GM12891 (cell line): ENCODE measurements around the gene DSEL.

Experiments used
- POLR2A ChIP-seq: IDR thresholded peaks from 2 replicates; pipeline ENCODE4 v1.6.1; 2011; ENCODE audit warnings: low read depth, low read length, control low read depth
- POLR2AphosphoS5 ChIP-seq: IDR thresholded peaks from 2 replicates; pipeline ENCODE4 v1.6.1; 2011; ENCODE audit warnings: low read depth, low read length, control low read depth
- TAF1 ChIP-seq: IDR thresholded peaks from 2 replicates; pipeline ENCODE4 v1.6.1; 2011; ENCODE audit warnings: low read depth, low read length, control low read depth

- no peak for TF ChIP-seq POLR2A
- no peak for TF ChIP-seq TAF1
- TF ChIP-seq POLR2AphosphoS5 = no peak
Observed at GRCh38 chr18:67509741-67510391, 6.7 kb downstream of the DSEL start.
